Fibroblast of lung (primary cell): ENCODE measurements around the gene ARMC2. TPM values are rescaled to one million over a fixed set of nuclear protein-coding genes. Genes with fewer than 3 reads are reported as not detected.

Source experiments
- DNase-seq, 2 donors: peaks; one replicate each; pipeline versions ENCODE4 v3.0.0 to v3.0.0-alpha.2; 2010; ENCODE audit warnings: low read depth in 2 of 2
- H2AFZ ChIP-seq: 2 replicates; pipeline ENCODE4 v1.5.1; 2012; ENCODE audit warnings: low read length, control low read depth, inconsistent platforms
- H3K27ac ChIP-seq: 2 replicates; pipeline ENCODE4 v1.5.1; 2011; ENCODE audit warnings: low read length, control low read depth; ENCODE audit not compliant: insufficient read depth
- H3K27me3 ChIP-seq: 2 replicates; pipeline ENCODE4 v1.5.1; 2011; ENCODE audit warnings: mild to moderate bottlenecking, low read length; ENCODE audit not compliant: control insufficient read depth, insufficient read depth
- H3K36me3 ChIP-seq: 2 replicates; pipeline ENCODE4 v1.5.1; 2011; ENCODE audit warnings: low read length; ENCODE audit not compliant: control insufficient read depth, insufficient read depth
- H3K4me1 ChIP-seq: 2 replicates; pipeline ENCODE4 v1.5.1; 2011; ENCODE audit warnings: low read length; ENCODE audit not compliant: control insufficient read depth, insufficient read depth; ENCODE audit errors: extremely low read depth
- H3K4me2 ChIP-seq: 2 replicates; pipeline ENCODE4 v1.5.1; 2011; ENCODE audit warnings: low read length, control low read depth; ENCODE audit not compliant: insufficient read depth; ENCODE audit errors: extremely low read depth
- H3K4me3 ChIP-seq, 4 experiments: fragments of 200-600 bp in 1 of 4; sonication (generic) in 1 of 4; replicated peaks in 1 of 4; 2 replicates each; pipeline ENCODE4 v1.5.1; 2011 to 2016; ENCODE audit warnings: low read length in 4 of 4, low read depth in 3 of 4, mild to moderate bottlenecking in 3 of 4, control low read depth in 2 of 4, inconsistent platforms in 1 of 4, mixed read lengths in 1 of 4; ENCODE audit not compliant: insufficient read depth in 1 of 4; ENCODE audit errors: control extremely low read depth in 1 of 4
- H3K79me2 ChIP-seq: 2 replicates; pipeline ENCODE4 v1.5.1; 2012; ENCODE audit warnings: mild to moderate bottlenecking, low read length, inconsistent platforms; ENCODE audit not compliant: control insufficient read depth, insufficient read depth
- H3K9ac ChIP-seq: 2 replicates; pipeline ENCODE4 v1.5.1; 2011; ENCODE audit warnings: mild to moderate bottlenecking, low read length, control low read depth; ENCODE audit not compliant: insufficient read depth
- H3K9me3 ChIP-seq: 2 replicates; pipeline ENCODE4 v1.5.1; 2012; ENCODE audit warnings: low read depth, low read length; ENCODE audit not compliant: control insufficient read depth, insufficient read depth
- H4K20me1 ChIP-seq: 2 replicates; pipeline ENCODE4 v1.5.1; 2011; ENCODE audit warnings: low read length; ENCODE audit not compliant: control insufficient read depth, insufficient read depth; ENCODE audit errors: extremely low read depth
- EZH2 ChIP-seq: IDR thresholded peaks from 2 replicates; pipeline ENCODE4 v1.5.1; 2012; ENCODE audit warnings: low read length, control low read depth, mild to moderate bottlenecking; ENCODE audit errors: missing control alignments
- polyA plus RNA-seq, 2 donors: library from polyadenylated mRNA; depleted of rRNA in 1 of 2; stranded (reverse) in 1 of 2; unstranded in 1 of 2; fragments of >200 nt; gene quantifications; 2 replicates each; pipeline ENCODE4 v1.2.1, GENCODE V29; 2011 to 2012; ENCODE audit warnings: missing spikeins in 1 of 2
- total RNA-seq: library from RNA; depleted of rRNA; stranded (reverse); fragments of >200 nt; gene quantifications from 2 replicates; pipeline ENCODE4 v1.2.1, GENCODE V29; 2014
- TF ChIP-seq, protein P1 (sequence below), 2 donors: IDR thresholded peaks in 1 of 2; conservative IDR thresholded peaks in 1 of 2; 1 replicate in 1 of 2; 2 replicates in 1 of 2; pipeline ENCODE4 v1.5.1; 2011 to 2012; ENCODE audit warnings: low read length in 2 of 2, control low read depth in 1 of 2, inconsistent platforms in 1 of 2, low read depth in 1 of 2, mild to moderate bottlenecking in 1 of 2

Gene ARMC2
- total and polyA plus RNA-seq, 2 donors (not counting 1 experiment from before 2014, with no cell fraction given), result 4.0 to 6.2 TPM

DNA sequence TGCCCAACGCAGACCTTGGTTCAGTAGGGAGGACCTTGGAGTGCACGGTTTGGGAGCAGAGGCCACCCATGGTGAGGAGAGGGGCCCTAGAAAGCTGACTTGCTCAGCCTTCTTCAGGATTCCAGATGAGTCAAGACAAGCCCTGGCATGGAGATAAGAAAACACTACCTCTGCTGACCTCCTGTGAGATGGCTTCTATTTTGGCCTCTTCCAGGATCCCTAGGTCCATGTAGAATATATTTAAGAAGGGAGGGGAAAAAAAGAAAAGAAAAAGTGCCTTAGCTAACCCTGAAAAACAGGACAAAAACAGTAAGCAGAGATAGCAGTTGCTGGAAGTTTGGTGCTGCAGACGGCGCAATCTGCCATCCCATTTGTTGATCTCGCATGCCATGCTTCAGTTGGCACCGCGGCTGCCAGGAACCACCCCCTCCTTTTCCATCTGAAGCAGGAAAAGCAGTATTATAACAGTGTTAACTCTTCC, 100.0 kb downstream of the ARMC2 start:
- Histone ChIP-seq H4K20me1 (no peaks in the 10 kb centered on the region), H3K27ac (peak overlapping the region; percentile 7), H3K4me3 (no peak overlapping the region), H3K27me3 (no peaks in the 10 kb centered on the region), H3K9ac (no peak overlapping the region), H3K4me1 (peaks cover 25% of the 10 kb centered on the region), H3K36me3 (no peaks in the 10 kb centered on the region), H3K9me3 (no peaks in the 10 kb centered on the region), H3K79me2 (no peaks in the 10 kb centered on the region), H2AFZ (no peak overlapping the region), H3K4me2 (no peak overlapping the region)
- DNase-seq, result no peak
- no peak for TF ChIP-seq EZH2
- TF ChIP-seq, protein P1, sequence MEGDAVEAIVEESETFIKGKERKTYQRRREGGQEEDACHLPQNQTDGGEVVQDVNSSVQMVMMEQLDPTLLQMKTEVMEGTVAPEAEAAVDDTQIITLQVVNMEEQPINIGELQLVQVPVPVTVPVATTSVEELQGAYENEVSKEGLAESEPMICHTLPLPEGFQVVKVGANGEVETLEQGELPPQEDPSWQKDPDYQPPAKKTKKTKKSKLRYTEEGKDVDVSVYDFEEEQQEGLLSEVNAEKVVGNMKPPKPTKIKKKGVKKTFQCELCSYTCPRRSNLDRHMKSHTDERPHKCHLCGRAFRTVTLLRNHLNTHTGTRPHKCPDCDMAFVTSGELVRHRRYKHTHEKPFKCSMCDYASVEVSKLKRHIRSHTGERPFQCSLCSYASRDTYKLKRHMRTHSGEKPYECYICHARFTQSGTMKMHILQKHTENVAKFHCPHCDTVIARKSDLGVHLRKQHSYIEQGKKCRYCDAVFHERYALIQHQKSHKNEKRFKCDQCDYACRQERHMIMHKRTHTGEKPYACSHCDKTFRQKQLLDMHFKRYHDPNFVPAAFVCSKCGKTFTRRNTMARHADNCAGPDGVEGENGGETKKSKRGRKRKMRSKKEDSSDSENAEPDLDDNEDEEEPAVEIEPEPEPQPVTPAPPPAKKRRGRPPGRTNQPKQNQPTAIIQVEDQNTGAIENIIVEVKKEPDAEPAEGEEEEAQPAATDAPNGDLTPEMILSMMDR (conservative IDR thresholded peaks at IDR 0.05 in 1 of 2, IDR thresholded peaks at IDR 0.05 in 1 of 2; ENCODE audit: low read depth in 1 of 2, low read length in 2 of 2), result no peak

DNA sequence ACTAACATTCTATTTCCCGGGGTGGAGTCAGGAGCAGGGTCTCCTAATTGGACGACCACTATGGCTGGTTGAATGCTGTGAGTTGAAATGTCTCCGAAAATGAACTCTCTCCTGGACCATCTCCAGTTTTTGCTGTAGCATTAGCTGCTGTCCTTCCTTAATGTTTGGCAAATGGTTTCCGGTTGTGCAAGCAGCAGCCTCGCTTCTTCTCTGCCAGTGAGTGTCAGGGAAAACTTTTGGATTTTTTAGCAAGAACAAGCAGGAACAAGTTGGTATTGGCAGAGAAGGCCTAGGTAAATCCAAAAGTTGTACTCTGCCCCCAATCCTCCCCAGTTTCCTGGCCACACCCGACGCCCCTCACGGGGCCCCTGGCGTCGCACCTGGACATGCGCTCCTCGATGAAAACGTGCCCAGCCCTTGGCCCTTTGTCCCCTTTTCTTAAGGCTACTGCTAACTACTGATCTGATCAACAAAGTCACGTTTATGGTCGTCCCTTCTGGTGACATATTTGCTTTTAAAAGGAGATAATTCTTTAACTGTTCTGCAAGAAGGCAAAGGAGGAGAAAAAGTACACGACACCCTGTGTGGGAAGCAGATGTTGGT, 103.2 kb downstream of the ARMC2 start:
- Histone ChIP-seq H2AFZ (no peak overlapping the region), H3K4me1 (peaks cover 11% of the 10 kb centered on the region), H3K27ac (no peak overlapping the region), H3K9me3 (no peaks in the 10 kb centered on the region), H4K20me1 (no peaks in the 10 kb centered on the region), H3K4me3 (no peak overlapping the region), H3K27me3 (no peaks in the 10 kb centered on the region), H3K79me2 (no peaks in the 10 kb centered on the region), H3K9ac (no peak overlapping the region), H3K4me2 (no peak overlapping the region), H3K36me3 (no peaks in the 10 kb centered on the region)
- TF ChIP-seq, protein P1 (conservative IDR thresholded peaks at IDR 0.05 in 1 of 2, IDR thresholded peaks at IDR 0.05 in 1 of 2; ENCODE audit: low read depth in 1 of 2, low read length in 2 of 2), result no peak
- TF ChIP-seq EZH2, result no peak
- DNase-seq, result peak in 1 of 2 donors; percentile 63

DNA sequence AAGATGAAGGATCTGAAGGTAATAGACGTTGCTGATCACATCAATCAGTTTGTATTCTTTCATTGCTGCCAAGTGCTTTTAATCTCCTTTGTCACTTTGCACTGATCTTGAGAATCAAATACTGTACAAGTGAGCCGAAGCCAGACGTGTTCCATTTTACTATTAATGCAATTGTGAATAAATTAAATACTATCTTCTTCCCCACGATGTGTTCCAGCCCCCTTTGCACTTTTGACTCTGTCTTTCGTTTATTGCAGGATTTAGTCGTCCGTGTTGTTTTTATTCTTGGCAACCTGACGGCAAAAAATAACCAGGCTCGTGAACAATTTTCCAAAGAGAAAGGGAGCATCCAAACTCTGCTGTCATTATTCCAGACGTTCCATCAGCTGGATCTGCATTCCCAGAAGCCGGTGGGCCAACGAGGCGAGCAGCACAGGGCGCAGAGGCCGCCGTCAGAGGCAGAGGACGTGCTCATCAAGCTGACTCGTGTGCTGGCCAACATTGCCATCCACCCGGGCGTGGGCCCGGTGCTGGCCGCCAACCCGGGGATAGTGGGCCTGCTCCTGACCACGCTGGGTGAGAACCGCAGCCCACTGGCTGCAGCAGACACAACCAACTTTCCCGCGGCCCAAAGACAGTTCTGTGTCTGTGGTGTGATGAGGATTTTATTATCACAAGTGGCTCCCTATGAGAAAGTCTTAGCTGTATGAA, 104.7 kb downstream of the ARMC2 start:
- H3K4me1 ChIP-seq, result peaks cover 4% of the 10 kb centered on the region
- H3K4me2 ChIP-seq, result no peak overlapping the region
- H2AFZ ChIP-seq, result peak overlapping the region; percentile 32
- H3K27ac ChIP-seq, result no peak overlapping the region
- no peaks in the 10 kb centered on the region for H3K27me3 ChIP-seq
- H3K9ac ChIP-seq, result no peak overlapping the region
- DNase-seq, result no peak
- no peaks in the 10 kb centered on the region for H4K20me1 ChIP-seq
- no peak overlapping the region for H3K4me3 ChIP-seq
- TF ChIP-seq, protein P1 (conservative IDR thresholded peaks at IDR 0.05 in 1 of 2, IDR thresholded peaks at IDR 0.05 in 1 of 2; ENCODE audit: low read depth in 1 of 2, low read length in 2 of 2), result no peak
- no peak for TF ChIP-seq EZH2
- no peaks in the 10 kb centered on the region for H3K9me3 ChIP-seq
- H3K36me3 ChIP-seq, result no peaks in the 10 kb centered on the region
- H3K79me2 ChIP-seq, result no peaks in the 10 kb centered on the region
